ENCODE measurements around the gene DEPP1.

The DEPP1 gene

GRCh38 chr10:44982114-44982460 lies 3.5 kb upstream of the DEPP1 start:
- H3K4me3 ChIP-seq (ENCODE audit: low read depth, low read length): no peak overlapping the region
- no peak for TF ChIP-seq CTCF (IDR thresholded peaks at IDR 0.05; ENCODE audit: low read depth, low read length)

DNA sequence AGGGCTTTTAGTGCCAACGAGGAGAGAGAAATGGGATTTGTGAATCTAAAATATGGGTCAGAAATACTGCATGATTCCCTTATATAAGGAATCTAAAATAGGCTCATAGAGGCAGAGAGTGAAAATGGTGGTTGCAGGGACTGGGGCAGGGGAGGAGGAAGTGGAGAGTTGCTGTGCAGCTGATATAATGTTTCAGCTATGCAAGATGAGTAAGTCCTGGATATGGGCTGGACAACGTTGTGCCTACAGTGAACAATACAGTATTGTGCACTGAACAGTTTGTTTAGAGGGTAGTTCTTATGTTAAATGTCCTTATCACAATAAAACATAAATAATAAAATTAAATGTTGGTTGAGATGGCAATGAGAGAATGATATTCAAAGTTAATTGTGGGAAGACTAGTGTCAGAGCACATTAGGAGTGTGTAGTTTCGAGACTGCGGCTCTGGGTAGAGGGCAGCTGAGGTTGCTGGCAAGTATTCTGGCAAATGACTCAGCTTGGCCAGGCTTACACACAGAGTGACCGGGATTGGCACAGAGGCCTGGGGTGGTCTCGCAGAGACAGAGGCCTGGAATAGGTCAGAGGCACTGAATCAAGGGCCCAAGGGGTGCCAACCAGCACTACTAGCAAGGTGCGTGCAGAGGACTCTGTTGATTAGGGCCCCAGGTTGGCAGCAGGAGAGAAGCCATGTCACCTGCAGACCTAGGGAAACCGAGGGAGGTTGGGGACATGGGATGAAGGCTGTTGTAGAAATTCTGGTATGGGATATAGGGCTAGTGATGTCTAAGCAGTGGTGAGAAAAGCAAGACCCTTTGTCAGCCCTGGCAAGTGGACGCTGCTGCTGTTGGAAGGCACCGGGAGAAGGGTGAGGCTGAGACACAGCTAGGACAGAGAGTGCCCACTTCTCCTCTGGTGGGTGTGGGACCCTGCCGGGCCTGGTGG lies 2.8 kb upstream of the DEPP1 start:
- TF ChIP-seq CTCF (IDR thresholded peaks at IDR 0.05; ENCODE audit: low read depth, low read length): no peak
- H3K4me3 ChIP-seq (ENCODE audit: low read depth, low read length): no peak overlapping the region

GRCh38 chr10:44980309-44981171 lies 1.9 kb upstream of the DEPP1 start:
- H3K4me3 ChIP-seq (ENCODE audit: low read depth, low read length): no peak overlapping the region

GRCh38 chr10:44979281-44980191 lies 927 bp upstream of the DEPP1 start:
- no peak overlapping the region for H3K4me3 ChIP-seq (ENCODE audit: low read depth, low read length)
- TF ChIP-seq CTCF (IDR thresholded peaks at IDR 0.05; ENCODE audit: low read depth, low read length): no peak

More at GRCh38 chr10:44980309-44981171, 1.9 kb upstream of the DEPP1 start:
- TF ChIP-seq CTCF (IDR thresholded peaks at IDR 0.05; ENCODE audit: low read depth, low read length): no peak

- TF ChIP-seq CTCF (IDR thresholded peaks at IDR 0.05; ENCODE audit: low read depth, low read length): no peak
- H3K4me3 ChIP-seq (ENCODE audit: low read depth, low read length): peak overlapping the region; percentile 68
These were observed 418 bp downstream of the DEPP1 start for GRCh38 chr10:44978213-44978569.

GRCh38 chr10:44977287-44978212 lies 1.1 kb downstream of the DEPP1 start:
- no peak for TF ChIP-seq CTCF (IDR thresholded peaks at IDR 0.05; ENCODE audit: low read depth, low read length)
- peak overlapping the region; percentile 68 for H3K4me3 ChIP-seq (ENCODE audit: low read depth, low read length)
